GM12874 (cell line): Measurements from ENCODE around the gene DTX1.

ENCODE experiments used
- TF ChIP-seq, protein P1 (sequence below): IDR thresholded peaks from 2 replicates; pipeline ENCODE4 v1.5.1; 2011; ENCODE audit warnings: low read depth, mild to moderate bottlenecking, control low read depth, low read length, moderate library complexity; ENCODE audit not compliant: insufficient read depth

Gene DTX1

DNA sequence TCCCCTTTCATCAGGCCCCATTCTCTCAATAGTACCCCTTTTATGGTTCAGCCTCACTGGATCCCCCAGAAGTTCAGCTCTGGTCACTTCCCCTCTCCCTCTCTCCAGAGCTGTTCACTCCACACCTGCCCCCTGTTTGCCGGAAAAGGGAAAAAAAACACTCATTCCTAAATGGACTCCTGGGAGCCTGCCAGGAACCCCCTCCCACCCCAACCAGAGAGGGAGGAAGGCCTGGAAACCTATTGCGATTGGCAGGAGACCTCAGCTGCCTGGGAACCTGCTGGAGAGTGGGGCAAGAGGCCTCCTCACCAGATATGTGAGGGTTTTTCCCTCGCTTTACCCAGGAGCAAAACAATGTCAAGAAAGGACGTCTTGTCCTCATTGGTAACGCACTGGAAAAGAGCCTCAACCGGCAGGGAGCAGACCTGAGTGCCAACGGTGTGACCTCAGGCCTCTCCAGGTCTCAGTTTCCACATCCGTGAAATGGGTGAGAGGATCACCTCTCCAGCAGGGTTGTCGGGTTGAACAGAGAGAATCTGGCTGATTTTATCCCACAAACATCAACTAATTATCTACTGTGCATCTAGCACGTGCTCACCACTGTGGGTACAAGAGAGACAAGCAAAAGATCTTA is 4.6 kb downstream of the DTX1 start:
- TF ChIP-seq, protein P1, sequence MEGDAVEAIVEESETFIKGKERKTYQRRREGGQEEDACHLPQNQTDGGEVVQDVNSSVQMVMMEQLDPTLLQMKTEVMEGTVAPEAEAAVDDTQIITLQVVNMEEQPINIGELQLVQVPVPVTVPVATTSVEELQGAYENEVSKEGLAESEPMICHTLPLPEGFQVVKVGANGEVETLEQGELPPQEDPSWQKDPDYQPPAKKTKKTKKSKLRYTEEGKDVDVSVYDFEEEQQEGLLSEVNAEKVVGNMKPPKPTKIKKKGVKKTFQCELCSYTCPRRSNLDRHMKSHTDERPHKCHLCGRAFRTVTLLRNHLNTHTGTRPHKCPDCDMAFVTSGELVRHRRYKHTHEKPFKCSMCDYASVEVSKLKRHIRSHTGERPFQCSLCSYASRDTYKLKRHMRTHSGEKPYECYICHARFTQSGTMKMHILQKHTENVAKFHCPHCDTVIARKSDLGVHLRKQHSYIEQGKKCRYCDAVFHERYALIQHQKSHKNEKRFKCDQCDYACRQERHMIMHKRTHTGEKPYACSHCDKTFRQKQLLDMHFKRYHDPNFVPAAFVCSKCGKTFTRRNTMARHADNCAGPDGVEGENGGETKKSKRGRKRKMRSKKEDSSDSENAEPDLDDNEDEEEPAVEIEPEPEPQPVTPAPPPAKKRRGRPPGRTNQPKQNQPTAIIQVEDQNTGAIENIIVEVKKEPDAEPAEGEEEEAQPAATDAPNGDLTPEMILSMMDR = no peak

DNA sequence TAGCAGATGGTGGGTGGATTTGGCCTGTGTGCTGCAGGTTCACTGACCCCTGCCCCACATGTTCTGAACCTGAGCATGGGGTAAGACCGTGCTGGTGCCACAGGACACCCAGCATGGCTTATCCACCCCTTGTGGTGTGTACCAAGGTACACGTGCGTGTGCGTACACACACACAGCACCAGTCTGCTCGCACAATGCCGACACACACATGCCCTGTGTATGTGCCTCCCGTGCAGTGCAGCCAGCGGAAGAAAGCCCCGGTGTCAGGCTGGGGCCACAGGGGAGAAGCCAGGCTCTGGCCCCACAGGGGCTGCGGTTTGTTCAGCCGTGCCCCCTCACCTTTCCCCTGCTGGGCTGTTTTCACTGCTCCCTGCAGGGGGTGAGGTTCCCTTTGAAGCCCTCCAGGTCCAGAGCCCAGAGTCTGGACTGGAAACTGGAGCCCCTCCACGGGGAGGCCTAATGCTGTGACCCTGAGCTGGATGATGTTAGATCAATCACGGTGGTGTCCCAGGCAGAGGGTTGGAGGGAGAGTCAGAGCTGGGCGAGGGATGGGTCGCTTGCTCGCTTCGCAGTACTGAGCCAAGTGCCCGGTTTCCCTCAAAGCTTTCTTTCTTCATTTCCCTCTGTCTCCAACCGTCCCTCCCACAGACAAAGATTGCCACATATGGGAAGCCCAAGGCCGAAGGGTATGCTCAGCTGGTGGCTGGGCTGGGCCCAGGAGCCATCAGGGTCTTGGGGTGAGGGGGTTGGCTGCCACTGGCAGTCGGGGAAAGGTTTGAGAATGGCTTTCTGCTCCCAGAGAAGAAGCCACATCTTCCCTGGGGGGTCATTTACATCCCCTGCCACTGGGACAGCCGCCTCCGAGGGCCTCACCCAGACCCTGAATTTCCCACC is 6.2 kb downstream of the DTX1 start:
- TF ChIP-seq, protein P1 = no peak

DNA sequence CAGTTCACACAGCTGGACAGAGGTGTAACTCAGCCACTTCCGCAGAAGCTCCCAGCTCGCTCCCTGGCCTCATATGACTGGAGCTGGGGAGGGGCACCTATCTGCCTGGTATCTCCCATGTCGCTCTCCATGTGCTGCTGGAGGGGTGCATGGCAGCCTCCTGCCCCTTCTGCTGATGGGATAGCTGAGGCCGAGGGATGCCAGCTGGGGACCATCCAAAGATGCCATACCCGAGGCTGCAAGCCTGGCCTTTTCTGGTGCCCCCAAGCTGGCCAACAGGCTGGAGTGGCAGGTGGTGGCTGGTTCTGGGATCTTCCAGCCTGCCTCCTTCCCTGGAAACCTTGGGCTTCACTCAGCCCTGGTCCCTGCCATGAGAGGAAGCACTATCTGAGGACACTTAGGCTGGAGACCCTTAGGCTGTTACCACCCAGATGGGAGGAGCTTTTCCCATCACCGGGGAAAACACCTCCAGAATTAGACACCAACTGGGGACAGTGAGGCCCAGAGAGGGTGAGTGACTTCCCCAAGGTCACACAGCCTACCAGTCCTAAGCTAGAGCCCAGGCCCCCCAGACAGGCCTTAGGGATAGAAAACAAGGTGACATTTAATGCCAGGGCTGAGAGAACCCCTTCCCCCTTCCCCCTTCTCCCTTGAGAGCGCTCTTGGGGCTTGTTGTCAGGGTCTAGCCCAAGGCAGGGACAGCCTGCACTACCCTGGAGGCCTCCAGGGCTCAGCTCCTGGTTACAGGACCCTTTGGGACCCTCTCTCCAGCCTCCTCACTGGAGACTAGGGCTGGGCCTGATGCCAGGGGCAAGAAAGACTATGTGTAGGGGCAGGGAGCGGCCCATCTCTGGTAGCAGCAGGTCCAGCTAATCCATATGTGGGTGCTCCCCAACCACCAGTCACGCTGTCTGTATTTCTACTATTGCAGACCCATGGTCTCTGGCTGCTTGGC is 7.1 kb downstream of the DTX1 start:
- TF ChIP-seq, protein P1 = no peak

DNA sequence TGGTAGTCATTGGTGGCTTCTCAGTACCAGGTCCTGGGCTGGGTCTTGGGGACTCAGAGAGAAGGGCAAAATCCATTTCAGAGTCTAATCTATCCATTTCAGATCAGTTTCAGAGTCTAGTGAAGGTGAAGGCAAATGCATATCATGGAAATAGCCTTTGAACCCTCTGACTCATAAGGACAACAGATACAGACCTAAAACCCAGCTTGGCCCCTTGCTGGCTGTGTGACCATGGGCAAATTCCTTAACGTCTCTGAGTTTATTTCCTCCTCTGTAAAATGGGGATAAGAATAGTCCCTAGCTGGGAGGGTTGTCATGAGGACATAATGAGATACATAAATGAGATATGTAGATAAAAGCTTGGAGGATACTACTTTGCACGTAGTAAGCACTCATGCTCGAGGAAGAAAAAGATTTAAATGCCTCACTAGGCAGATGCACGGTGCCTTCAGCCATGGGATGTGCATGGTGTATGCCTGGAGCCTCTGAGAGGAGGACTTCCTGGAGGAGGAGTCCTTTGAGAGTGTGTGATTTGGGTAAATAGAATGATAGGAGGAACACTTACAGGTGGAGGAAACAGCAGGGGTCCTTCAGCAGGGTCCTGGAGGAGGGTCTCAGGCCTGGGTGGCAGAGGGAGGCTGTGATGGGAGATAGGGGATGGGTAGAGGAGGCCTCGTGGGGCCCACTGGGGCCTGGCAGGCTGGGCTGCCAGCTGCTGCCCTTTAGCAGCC is 8.0 kb downstream of the DTX1 start:
- TF ChIP-seq, protein P1 = no peak

DNA sequence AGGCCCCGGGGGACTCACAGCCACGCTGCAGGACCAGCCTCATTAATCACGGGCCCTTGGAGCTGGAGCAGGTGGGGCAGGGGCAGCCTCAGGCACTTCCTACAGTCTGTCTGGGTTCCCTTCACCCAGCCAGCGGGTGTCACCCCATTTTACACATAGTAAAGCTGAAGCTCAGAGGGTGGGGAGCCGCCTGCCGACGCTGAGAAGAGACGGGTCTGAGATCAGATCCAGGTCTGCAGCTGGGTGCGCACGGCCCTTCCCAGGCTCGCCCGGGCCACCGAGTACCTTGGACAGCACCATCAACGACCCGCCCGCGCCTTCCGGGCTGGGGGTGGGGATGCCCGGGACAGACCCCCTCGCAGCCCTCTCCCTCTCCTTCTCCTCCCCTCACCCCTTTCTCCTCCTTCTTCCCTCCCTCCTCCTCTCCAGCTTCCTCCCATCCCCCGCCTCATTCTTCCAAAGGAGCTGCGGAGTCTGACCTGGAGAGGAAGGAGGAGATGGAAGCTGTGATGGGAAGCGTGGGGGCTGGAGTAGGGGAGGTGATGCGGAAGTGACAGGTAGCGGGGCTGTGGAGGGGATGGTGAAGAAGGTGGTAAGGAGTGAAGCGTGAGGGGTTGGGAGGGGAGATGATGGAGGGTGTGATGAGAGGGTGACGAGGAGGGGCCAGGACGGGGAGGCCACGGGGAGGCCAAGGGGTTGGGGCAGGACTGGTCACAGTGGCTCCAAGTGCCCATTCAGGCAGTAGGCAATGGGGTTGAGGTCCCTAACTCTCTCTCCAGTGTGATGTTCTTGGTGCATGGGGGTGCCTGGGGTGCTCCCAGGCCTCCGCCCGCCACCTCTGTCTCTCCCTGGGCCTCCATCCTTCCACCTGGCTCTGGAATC is 8.8 kb downstream of the DTX1 start:
- TF ChIP-seq, protein P1 = no peak

DNA sequence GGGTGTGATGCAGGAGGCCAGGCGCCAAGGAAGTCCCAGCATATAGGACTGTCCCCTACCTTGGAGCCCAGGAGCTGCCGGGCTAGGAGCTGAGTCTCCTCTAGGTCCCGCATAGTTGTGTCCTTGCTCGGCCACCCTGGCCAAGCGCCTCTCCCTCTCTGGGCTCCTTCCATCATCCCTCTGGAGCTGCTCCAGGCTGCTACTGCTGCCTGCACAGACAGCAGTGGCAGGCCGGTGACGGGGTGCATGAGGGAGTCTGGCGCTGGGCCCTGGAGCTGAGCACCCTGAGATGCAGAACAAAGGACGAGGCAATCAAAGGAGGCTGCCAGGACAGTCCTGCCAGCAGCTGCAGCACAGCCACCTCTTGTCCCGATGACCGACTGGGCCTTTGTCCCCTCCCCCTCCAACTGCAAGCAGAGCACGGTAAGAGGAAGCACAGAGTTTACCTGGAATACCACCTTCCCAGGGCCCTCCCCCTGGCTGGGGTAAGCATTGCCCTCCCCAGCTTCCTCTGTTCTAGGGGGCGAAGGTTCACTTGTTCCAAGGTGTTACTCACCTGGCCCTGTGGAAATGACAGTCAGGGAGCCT is 10.4 kb downstream of the DTX1 start:
- TF ChIP-seq, protein P1 = no peak
